Lower leg skin (tissue), 4 donors: ENCODE data around the gene DNLZ. TPM values are rescaled to one million over a fixed set of nuclear protein-coding genes. Genes with fewer than 3 reads are reported as not detected.

Experiments used
- DNase-seq, 2 donors: peaks; one replicate each; pipeline ENCODE4 v3.0.0-alpha.2; 2019; ENCODE audit warnings: low spot score in 2 of 2
- H3K4me3 ChIP-seq: fragments of 200-600 bp; sonication (generic); 2 replicates; pipeline ENCODE4 v1.5.1; 2017; ENCODE audit warnings: mild to moderate bottlenecking, low read depth; ENCODE audit not compliant: poor library complexity, severe bottlenecking
- CTCF ChIP-seq, 3 donors: fragments of 450-650 bp; IDR thresholded peaks; one replicate each; pipeline ENCODE4 v1.5.1; 2016; ENCODE audit warnings: antibody characterized with exemption in 3 of 3, mild to moderate bottlenecking in 3 of 3, moderate library complexity in 2 of 3
- POLR2A ChIP-seq, 2 donors: fragments of 450-650 bp; IDR thresholded peaks; one replicate each; pipeline ENCODE4 v1.6.1; 2016 to 2017; ENCODE audit warnings: antibody characterized with exemption in 2 of 2, mild to moderate bottlenecking in 1 of 2, moderate library complexity in 1 of 2
- WGBS, 2 donors: methylation state at CpG; one replicate each; pipeline ENCODE4 v1.1.5; 2018; 5-methylcytosine and 5-hydroxymethylcytosine counted together
- intact Hi-C: fragments of 100-400 bp; cut with DNase I; formaldehyde crosslinking; loops from one replicate; pipeline ENCODE4 v1.15.0; 2023; ENCODE audit warnings: low total_unique reads
- total RNA-seq, 4 donors: library from RNA; depleted of rRNA; stranded (reverse); fragments of >200 nt; gene quantifications; one replicate each; pipeline ENCODE4 v1.1.0, GENCODE V29; 2016

Gene DNLZ
- total RNA-seq, 4 donors from 2014 or later = 30.9 to 64.6 (median 44.1) TPM

GRCh38 chr9:136379891-136380290 lies 16.3 kb upstream of the DNLZ start:
- 76 to 89% methylated on average over 4 to 11 of the region's 11 CpGs for WGBS, 2 donors
- no peak overlapping the region for H3K4me3 ChIP-seq
- intact Hi-C loops = no loop called here
- no peak for TF ChIP-seq CTCF (IDR thresholded peaks at IDR 0.05)
- no peak for TF ChIP-seq POLR2A (IDR thresholded peaks at IDR 0.05)
- DNase-seq = no peak

GRCh38 chr9:136379401-136379800 lies 15.9 kb upstream of the DNLZ start:
- no peak overlapping the region for H3K4me3 ChIP-seq
- intact Hi-C loops = no loop called here
- 82 to 93% methylated on average over 5 to 7 of the region's 11 CpGs for WGBS, 2 donors
- DNase-seq = no peak
- no peak for TF ChIP-seq CTCF (IDR thresholded peaks at IDR 0.05)
- no peak for TF ChIP-seq POLR2A (IDR thresholded peaks at IDR 0.05)

GRCh38 chr9:136379003-136379287 lies 15.4 kb upstream of the DNLZ start:
- intact Hi-C loops = no loop called here
- no peak overlapping the region for H3K4me3 ChIP-seq
- WGBS, 2 donors = 83 to 89% methylated on average over 13 to 16 of the region's 18 CpGs
- no peak for DNase-seq
- TF ChIP-seq CTCF (IDR thresholded peaks at IDR 0.05) (no peak), POLR2A (IDR thresholded peaks at IDR 0.05) (no peak)

- 86 to 89% methylated on average over 17 to 23 of the region's 28 CpGs for WGBS, 2 donors
- intact Hi-C loops = no loop called here
- no peak overlapping the region for H3K4me3 ChIP-seq
- DNase-seq = no peak
- no peak for TF ChIP-seq CTCF (IDR thresholded peaks at IDR 0.05)
- no peak for TF ChIP-seq POLR2A (IDR thresholded peaks at IDR 0.05)
Observed at GRCh38 chr9:136378170-136379002, 14.8 kb upstream of the DNLZ start.

GRCh38 chr9:136377341-136378169 lies 14.0 kb upstream of the DNLZ start:
- WGBS, 2 donors = 78 to 79% methylated on average over 24 to 26 of the region's 32 CpGs
- no peak for TF ChIP-seq POLR2A (IDR thresholded peaks at IDR 0.05)
- no peak for TF ChIP-seq CTCF (IDR thresholded peaks at IDR 0.05)
- no peak overlapping the region for H3K4me3 ChIP-seq
- DNase-seq = no peak
- intact Hi-C loops = no loop called here
